Natural killer cell (primary cell): Measurements from ENCODE around the gene DRD4. TPM values are rescaled to one million over a fixed set of nuclear protein-coding genes. Genes with fewer than 3 reads are reported as not detected.

ENCODE experiments used
- ATAC-seq, 3 donors: fragments of 150-1000 bp in 2 of 3; fragments of 200-7000 bp in 1 of 3; cut with Tn5 transposase; 1 replicate in 1 of 3; 2 replicates in 2 of 3; pipeline ENCODE4 v1.10.0; 2021; ENCODE audit warnings: mild to moderate bottlenecking in 2 of 3, moderate library complexity in 2 of 3
- DNase-seq, 2 donors: peaks; one replicate each; pipeline versions ENCODE4 v3.0.0 to v3.0.0-alpha.2; 2013 to 2021; ENCODE audit warnings: mixed read lengths in 1 of 2
- H3K27ac ChIP-seq: one replicate; pipeline ENCODE4 v1.5.1; 2013; ENCODE audit warnings: mild to moderate bottlenecking, low read length
- H3K27me3 ChIP-seq: one replicate; pipeline ENCODE4 v1.6.1; 2013; ENCODE audit warnings: low read length; ENCODE audit not compliant: control insufficient read depth, insufficient read depth
- H3K36me3 ChIP-seq: one replicate; pipeline ENCODE4 v1.6.1; 2013; ENCODE audit warnings: low read length; ENCODE audit not compliant: control insufficient read depth, insufficient read depth
- H3K4me1 ChIP-seq: one replicate; pipeline ENCODE4 v1.6.1; 2013; ENCODE audit warnings: low read length; ENCODE audit not compliant: control insufficient read depth, insufficient read depth
- H3K4me3 ChIP-seq: one replicate; pipeline ENCODE4 v1.5.1; 2013; ENCODE audit warnings: low read length
- H3K9me3 ChIP-seq: one replicate; pipeline ENCODE4 v1.6.1; 2013; ENCODE audit warnings: low read length; ENCODE audit not compliant: control insufficient read depth, insufficient read depth
- H3K27ac Mint-ChIP-seq, 2 donors: one replicate each; pipeline ENCODE4 v1.8.0; 2022; ENCODE audit warnings: mild to moderate bottlenecking in 2 of 2, mixed read lengths in 2 of 2, moderate library complexity in 1 of 2
- H3K27me3 Mint-ChIP-seq, 2 donors: one replicate each; pipeline ENCODE4 v1.8.0; 2022; ENCODE audit warnings: low read depth in 2 of 2, mixed read lengths in 2 of 2
- H3K36me3 Mint-ChIP-seq: one replicate; pipeline ENCODE4 v1.8.0; 2022; ENCODE audit warnings: mixed read lengths
- H3K4me1 Mint-ChIP-seq, 2 donors: one replicate each; pipeline ENCODE4 v1.8.0; 2022; ENCODE audit warnings: mixed read lengths in 2 of 2
- H3K4me3 Mint-ChIP-seq: one replicate; pipeline ENCODE4 v1.8.0; 2022; ENCODE audit warnings: mild to moderate bottlenecking, moderate library complexity, mixed read lengths
- H3K9me3 Mint-ChIP-seq, 2 donors: one replicate each; pipeline ENCODE4 v1.8.0; 2022; ENCODE audit warnings: mixed read lengths in 2 of 2
- CTCF ChIP-seq: fragments of 200-600 bp; IDR thresholded peaks from one replicate; pipeline ENCODE4 v1.8.0; 2022; ENCODE audit warnings: antibody characterized with exemption
- WGBS: methylation state at CpG from one replicate; pipeline ENCODE4 v1.1.7; 2013; ENCODE audit warnings: missing lambda C conversion rate; ENCODE audit not compliant: insufficient coverage; 5-methylcytosine and 5-hydroxymethylcytosine counted together
- intact Hi-C: fragments of 100-400 bp; cut with micrococcal nuclease; formaldehyde crosslinking; loops from one replicate; pipeline ENCODE4 v1.14.2; 2022
- total RNA-seq, 4 donors: library from RNA; stranded (reverse); fragments of 120-200 nt in 1 of 4; gene quantifications; one replicate each; pipeline versions ENCODE4 v1.2.3 to v1.2.4, GENCODE V29; 2013 to 2022

Gene DRD4
- total RNA-seq, 3 donors from 2014 or later (not counting 1 experiment from before 2014, with no cell fraction given), result 0.49 to 1.2 (median 0.61) TPM

- ATAC-seq (no peak), DNase-seq (no peak)
- no peak for TF ChIP-seq CTCF
- H3K4me1 Mint-ChIP-seq, result peaks cover 0 to 6% of the 10 kb centered on the region in 2 donors
- Histone ChIP-seq H3K27me3 (no peaks in the 10 kb centered on the region), H3K4me1 (no peaks in the 10 kb centered on the region), H3K9me3 (no peaks in the 10 kb centered on the region), H3K4me3 (no peak overlapping the region), H3K36me3 (peaks cover 3% of the 10 kb centered on the region), H3K27ac (no peak overlapping the region)
- H3K36me3 Mint-ChIP-seq, result no peaks in the 10 kb centered on the region
- H3K4me3 Mint-ChIP-seq, result no peak overlapping the region
- no peaks in the 10 kb centered on the region for H3K9me3 Mint-ChIP-seq
- no peak overlapping the region for H3K27ac Mint-ChIP-seq
- intact Hi-C loops, result no loop called here
- 64% methylated on average over 11 of the region's 11 CpGs for WGBS
- no peaks in the 10 kb centered on the region for H3K27me3 Mint-ChIP-seq
Observed at GRCh38 chr11:665704-666281, 28.7 kb downstream of the DRD4 start.

- Mint-ChIP-seq H3K27ac (peak overlapping the region in 1 of 2 donors; percentile 60), H3K27me3 (no peaks in the 10 kb centered on the region), H3K4me1 (no peaks in the 10 kb centered on the region), H3K36me3 (peaks cover 14% of the 10 kb centered on the region), H3K4me3 (no peak overlapping the region), H3K9me3 (no peaks in the 10 kb centered on the region)
- Histone ChIP-seq H3K27me3 (no peaks in the 10 kb centered on the region), H3K4me3 (no peak overlapping the region), H3K4me1 (no peaks in the 10 kb centered on the region), H3K36me3 (peaks cover 32% of the 10 kb centered on the region), H3K27ac (no peak overlapping the region), H3K9me3 (no peaks in the 10 kb centered on the region)
- WGBS, result 93% methylated on average over 8 of the region's 8 CpGs
- DNase-seq, result no peak
- no peak for ATAC-seq
- no peak for TF ChIP-seq CTCF
- intact Hi-C loops, result no loop called here
Observed at GRCh38 chr11:673866-674265, 36.8 kb downstream of the DRD4 start.

- H3K27ac ChIP-seq, result no peak overlapping the region
- Mint-ChIP-seq H3K36me3 (peaks cover 14% of the 10 kb centered on the region), H3K27ac (no peak overlapping the region), H3K9me3 (no peaks in the 10 kb centered on the region), H3K27me3 (no peaks in the 10 kb centered on the region), H3K4me1 (no peaks in the 10 kb centered on the region), H3K4me3 (no peak overlapping the region)
- WGBS, result 94% methylated on average over 17 of the region's 17 CpGs
- H3K27me3 ChIP-seq, result no peaks in the 10 kb centered on the region
- no peaks in the 10 kb centered on the region for H3K9me3 ChIP-seq
- intact Hi-C loops, result no loop called here
- no peak for DNase-seq
- ATAC-seq, result no peak
- H3K4me3 ChIP-seq, result no peak overlapping the region
- H3K36me3 ChIP-seq, result peaks cover 33% of the 10 kb centered on the region
- no peaks in the 10 kb centered on the region for H3K4me1 ChIP-seq
- no peak for TF ChIP-seq CTCF
Observed at GRCh38 chr11:674406-674805, 37.3 kb downstream of the DRD4 start.

- WGBS, result 96% methylated on average over 3 of the region's 3 CpGs
- no peak for TF ChIP-seq CTCF
- Mint-ChIP-seq H3K36me3 (peaks cover 19% of the 10 kb centered on the region), H3K27me3 (no peaks in the 10 kb centered on the region), H3K4me1 (no peaks in the 10 kb centered on the region), H3K4me3 (no peak overlapping the region), H3K9me3 (no peaks in the 10 kb centered on the region), H3K27ac (no peak overlapping the region)
- no peaks in the 10 kb centered on the region for H3K9me3 ChIP-seq
- H3K36me3 ChIP-seq, result peaks cover 31% of the 10 kb centered on the region
- no peak for DNase-seq
- H3K4me3 ChIP-seq, result no peak overlapping the region
- intact Hi-C loops, result no loop called here
- no peak overlapping the region for H3K27ac ChIP-seq
- no peak for ATAC-seq
- no peaks in the 10 kb centered on the region for H3K27me3 ChIP-seq
- no peaks in the 10 kb centered on the region for H3K4me1 ChIP-seq
Observed at GRCh38 chr11:678297-678696, 41.2 kb downstream of the DRD4 start.
